OCI-LY7 (cell line): ENCODE results near the gene AGTR1.

Experiments used
- EZH2phosphoT487 ChIP-seq: fragments of 200-600 bp; sonication (generic); IDR thresholded peaks from 2 replicates; pipeline ENCODE4 v1.6.1; 2018; ENCODE audit warnings: low read depth, borderline replicate concordance, mild to moderate bottlenecking, mixed run types, antibody characterized with exemption, low read length, moderate library complexity, mixed read lengths
- TF ChIP-seq, protein P1 (sequence below): fragments of 200-600 bp; sonication (generic); conservative IDR thresholded peaks from 2 replicates; pipeline ENCODE4 v1.5.1; 2014; ENCODE audit warnings: mild to moderate bottlenecking, antibody characterized with exemption, low read length, moderate library complexity, mixed read lengths

DNA sequence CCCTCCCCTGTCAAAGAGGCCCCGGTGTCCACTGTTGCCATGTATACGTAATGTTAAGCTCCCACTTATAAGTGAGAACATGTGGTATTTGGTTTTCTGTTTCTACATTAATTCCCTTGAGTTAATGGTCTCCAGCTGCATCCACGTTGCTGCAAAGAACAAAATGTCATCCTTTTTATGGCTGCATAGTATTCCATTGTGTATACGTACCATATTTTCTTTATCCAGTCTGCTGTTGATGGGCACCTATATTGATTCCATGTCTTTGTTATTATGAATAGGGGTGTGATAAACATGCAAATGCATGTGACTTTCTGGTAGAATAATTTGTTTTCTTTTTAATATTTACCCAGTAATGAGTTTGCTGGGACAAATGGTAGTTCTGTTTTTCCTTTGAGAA is 43.3 kb upstream of the AGTR1 start:
- TF ChIP-seq, protein P1, sequence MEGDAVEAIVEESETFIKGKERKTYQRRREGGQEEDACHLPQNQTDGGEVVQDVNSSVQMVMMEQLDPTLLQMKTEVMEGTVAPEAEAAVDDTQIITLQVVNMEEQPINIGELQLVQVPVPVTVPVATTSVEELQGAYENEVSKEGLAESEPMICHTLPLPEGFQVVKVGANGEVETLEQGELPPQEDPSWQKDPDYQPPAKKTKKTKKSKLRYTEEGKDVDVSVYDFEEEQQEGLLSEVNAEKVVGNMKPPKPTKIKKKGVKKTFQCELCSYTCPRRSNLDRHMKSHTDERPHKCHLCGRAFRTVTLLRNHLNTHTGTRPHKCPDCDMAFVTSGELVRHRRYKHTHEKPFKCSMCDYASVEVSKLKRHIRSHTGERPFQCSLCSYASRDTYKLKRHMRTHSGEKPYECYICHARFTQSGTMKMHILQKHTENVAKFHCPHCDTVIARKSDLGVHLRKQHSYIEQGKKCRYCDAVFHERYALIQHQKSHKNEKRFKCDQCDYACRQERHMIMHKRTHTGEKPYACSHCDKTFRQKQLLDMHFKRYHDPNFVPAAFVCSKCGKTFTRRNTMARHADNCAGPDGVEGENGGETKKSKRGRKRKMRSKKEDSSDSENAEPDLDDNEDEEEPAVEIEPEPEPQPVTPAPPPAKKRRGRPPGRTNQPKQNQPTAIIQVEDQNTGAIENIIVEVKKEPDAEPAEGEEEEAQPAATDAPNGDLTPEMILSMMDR: no peak
- TF ChIP-seq EZH2phosphoT487: no peak
